ENCODE results near the gene ZNF335. TPM values are rescaled to one million over a fixed set of nuclear protein-coding genes. Genes with fewer than 3 reads are reported as not detected.

ZNF335 gene
- total and polyA plus RNA-seq, 2 of the 13 experiments (the other 11 are each of a cell fraction or from before 2014, with no cell fraction given): 9.7 to 13.7 TPM

DNA sequence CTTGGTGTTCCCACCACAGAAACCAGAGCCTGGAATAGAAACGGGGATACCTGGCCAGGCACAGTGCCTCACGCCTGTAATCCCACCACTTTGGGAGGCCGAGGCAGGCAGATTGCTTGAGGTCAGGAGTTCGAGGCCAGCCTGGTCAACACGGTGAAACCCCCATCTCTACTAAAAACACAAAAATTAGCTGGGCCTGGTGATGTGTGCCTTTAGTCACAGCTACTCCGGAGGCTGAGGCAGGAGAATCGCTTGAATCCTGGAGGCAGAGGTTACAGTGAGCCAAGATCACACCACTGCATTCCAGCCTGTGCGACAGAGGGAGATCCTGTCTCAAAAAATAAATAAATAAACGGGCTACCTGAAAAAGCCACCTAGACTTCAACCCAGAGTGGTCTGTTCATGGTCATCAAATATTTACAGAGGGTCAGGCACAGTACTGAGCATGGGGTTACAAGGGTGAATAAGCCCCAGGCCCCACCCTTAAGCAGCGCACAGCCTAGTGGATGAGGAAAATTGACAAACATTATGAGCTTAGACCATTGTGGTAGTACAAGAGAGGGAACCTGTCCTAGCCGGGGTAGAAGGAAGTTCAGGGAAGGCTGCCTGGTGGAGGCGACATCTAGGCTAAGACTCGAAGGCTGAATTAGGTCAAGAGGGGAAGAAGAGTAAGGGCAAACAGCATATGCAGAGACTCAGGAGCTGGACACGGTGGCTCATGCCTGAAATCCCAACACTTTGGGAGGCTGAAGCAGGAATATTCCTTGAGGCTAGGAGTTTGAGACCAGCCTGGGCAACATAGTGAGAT lies 44.7 kb downstream of the ZNF335 start (continued):
- TF ChIP-seq, protein P1, sequence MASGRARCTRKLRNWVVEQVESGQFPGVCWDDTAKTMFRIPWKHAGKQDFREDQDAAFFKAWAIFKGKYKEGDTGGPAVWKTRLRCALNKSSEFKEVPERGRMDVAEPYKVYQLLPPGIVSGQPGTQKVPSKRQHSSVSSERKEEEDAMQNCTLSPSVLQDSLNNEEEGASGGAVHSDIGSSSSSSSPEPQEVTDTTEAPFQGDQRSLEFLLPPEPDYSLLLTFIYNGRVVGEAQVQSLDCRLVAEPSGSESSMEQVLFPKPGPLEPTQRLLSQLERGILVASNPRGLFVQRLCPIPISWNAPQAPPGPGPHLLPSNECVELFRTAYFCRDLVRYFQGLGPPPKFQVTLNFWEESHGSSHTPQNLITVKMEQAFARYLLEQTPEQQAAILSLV (CRISPR knock-in tag; IDR thresholded peaks at IDR 0.05; ENCODE audit: borderline replicate concordance): peak; percentile 79
- TF ChIP-seq SRSF9 (IDR thresholded peaks at IDR 0.05; ENCODE audit: borderline replicate concordance, insufficient read depth, low read depth, low read length, poor library complexity, severe bottlenecking) (no peak), TBX3 (IDR thresholded peaks at IDR 0.05; ENCODE audit: borderline replicate concordance) (peak; percentile 57; the same call in 1 of the 2 replicates), TBP (CRISPR knock-in tag; IDR thresholded peaks at IDR 0.05) (no peak; the same call in 1 of the 2 replicates), ZC3H4 (CRISPR knock-in tag; IDR thresholded peaks at IDR 0.05; ENCODE audit: borderline replicate concordance) (no peak), HIVEP1 (CRISPR knock-in tag; IDR thresholded peaks at IDR 0.05) (peak; percentile 89), ZNF660 (CRISPR knock-in tag; IDR thresholded peaks at IDR 0.05; ENCODE audit: borderline replicate concordance, low read depth) (no peak), ZNF12 (CRISPR knock-in tag; IDR thresholded peaks at IDR 0.05) (no peak; the same call in 1 of the 2 replicates), ZNF773 (CRISPR knock-in tag; IDR thresholded peaks at IDR 0.05; ENCODE audit: borderline replicate concordance) (no peak), ZNF354B (CRISPR knock-in tag; IDR thresholded peaks at IDR 0.05) (no peak), U2AF1 (optimal IDR thresholded peaks at IDR 0.05; ENCODE audit: low read depth, low read length) (no peak), NFE2L2 (IDR thresholded peaks at IDR 0.05; ENCODE audit: low read length) (no peak), ELF1 (CRISPR knock-in tag; IDR thresholded peaks at IDR 0.05) (peak; percentile 56; the same call in 1 of the 2 replicates)
- TF ChIP-seq, protein P2, sequence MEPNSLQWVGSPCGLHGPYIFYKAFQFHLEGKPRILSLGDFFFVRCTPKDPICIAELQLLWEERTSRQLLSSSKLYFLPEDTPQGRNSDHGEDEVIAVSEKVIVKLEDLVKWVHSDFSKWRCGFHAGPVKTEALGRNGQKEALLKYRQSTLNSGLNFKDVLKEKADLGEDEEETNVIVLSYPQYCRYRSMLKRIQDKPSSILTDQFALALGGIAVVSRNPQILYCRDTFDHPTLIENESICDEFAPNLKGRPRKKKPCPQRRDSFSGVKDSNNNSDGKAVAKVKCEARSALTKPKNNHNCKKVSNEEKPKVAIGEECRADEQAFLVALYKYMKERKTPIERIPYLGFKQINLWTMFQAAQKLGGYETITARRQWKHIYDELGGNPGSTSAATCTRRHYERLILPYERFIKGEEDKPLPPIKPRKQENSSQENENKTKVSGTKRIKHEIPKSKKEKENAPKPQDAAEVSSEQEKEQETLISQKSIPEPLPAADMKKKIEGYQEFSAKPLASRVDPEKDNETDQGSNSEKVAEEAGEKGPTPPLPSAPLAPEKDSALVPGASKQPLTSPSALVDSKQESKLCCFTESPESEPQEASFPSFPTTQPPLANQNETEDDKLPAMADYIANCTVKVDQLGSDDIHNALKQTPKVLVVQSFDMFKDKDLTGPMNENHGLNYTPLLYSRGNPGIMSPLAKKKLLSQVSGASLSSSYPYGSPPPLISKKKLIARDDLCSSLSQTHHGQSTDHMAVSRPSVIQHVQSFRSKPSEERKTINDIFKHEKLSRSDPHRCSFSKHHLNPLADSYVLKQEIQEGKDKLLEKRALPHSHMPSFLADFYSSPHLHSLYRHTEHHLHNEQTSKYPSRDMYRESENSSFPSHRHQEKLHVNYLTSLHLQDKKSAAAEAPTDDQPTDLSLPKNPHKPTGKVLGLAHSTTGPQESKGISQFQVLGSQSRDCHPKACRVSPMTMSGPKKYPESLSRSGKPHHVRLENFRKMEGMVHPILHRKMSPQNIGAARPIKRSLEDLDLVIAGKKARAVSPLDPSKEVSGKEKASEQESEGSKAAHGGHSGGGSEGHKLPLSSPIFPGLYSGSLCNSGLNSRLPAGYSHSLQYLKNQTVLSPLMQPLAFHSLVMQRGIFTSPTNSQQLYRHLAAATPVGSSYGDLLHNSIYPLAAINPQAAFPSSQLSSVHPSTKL (CRISPR knock-in tag; IDR thresholded peaks at IDR 0.05): peak; percentile 98
- TF ChIP-seq, protein P3, sequence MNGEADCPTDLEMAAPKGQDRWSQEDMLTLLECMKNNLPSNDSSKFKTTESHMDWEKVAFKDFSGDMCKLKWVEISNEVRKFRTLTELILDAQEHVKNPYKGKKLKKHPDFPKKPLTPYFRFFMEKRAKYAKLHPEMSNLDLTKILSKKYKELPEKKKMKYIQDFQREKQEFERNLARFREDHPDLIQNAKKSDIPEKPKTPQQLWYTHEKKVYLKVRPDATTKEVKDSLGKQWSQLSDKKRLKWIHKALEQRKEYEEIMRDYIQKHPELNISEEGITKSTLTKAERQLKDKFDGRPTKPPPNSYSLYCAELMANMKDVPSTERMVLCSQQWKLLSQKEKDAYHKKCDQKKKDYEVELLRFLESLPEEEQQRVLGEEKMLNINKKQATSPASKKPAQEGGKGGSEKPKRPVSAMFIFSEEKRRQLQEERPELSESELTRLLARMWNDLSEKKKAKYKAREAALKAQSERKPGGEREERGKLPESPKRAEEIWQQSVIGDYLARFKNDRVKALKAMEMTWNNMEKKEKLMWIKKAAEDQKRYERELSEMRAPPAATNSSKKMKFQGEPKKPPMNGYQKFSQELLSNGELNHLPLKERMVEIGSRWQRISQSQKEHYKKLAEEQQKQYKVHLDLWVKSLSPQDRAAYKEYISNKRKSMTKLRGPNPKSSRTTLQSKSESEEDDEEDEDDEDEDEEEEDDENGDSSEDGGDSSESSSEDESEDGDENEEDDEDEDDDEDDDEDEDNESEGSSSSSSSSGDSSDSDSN (CRISPR knock-in tag; IDR thresholded peaks at IDR 0.05): peak; percentile 70
- TF ChIP-seq, protein P4, sequence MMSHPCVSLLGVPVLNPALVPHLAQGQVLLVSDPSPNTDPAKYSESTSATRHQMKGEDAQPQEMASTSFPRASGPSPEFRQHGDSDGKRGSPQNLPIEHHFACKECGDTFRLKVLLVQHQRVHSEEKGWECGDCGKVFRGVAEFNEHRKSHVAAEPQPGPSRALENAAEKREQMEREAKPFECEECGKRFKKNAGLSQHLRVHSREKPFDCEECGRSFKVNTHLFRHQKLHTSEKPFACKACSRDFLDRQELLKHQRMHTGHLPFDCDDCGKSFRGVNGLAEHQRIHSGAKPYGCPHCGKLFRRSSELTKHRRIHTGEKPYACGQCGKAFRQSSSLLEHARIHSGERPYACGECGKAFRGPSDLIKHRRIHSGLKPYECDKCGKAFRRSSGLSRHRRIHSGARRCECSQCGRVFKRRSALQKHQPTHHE (CRISPR knock-in tag; IDR thresholded peaks at IDR 0.05; ENCODE audit: borderline replicate concordance): no peak; the same call in 1 of the 2 replicates
- TF ChIP-seq, protein P5, sequence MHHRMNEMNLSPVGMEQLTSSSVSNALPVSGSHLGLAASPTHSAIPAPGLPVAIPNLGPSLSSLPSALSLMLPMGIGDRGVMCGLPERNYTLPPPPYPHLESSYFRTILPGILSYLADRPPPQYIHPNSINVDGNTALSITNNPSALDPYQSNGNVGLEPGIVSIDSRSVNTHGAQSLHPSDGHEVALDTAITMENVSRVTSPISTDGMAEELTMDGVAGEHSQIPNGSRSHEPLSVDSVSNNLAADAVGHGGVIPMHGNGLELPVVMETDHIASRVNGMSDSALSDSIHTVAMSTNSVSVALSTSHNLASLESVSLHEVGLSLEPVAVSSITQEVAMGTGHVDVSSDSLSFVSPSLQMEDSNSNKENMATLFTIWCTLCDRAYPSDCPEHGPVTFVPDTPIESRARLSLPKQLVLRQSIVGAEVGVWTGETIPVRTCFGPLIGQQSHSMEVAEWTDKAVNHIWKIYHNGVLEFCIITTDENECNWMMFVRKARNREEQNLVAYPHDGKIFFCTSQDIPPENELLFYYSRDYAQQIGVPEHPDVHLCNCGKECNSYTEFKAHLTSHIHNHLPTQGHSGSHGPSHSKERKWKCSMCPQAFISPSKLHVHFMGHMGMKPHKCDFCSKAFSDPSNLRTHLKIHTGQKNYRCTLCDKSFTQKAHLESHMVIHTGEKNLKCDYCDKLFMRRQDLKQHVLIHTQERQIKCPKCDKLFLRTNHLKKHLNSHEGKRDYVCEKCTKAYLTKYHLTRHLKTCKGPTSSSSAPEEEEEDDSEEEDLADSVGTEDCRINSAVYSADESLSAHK (CRISPR knock-in tag; IDR thresholded peaks at IDR 0.05; ENCODE audit: borderline replicate concordance): no peak

Data from HepG2 (cell line).